ENCODE results near the gene SREK1. TPM values are rescaled to one million over a fixed set of nuclear protein-coding genes. Genes with fewer than 3 reads are reported as not detected.

SREK1 gene
- total RNA-seq, 1 experiment from 2014 or later, result 54.1 TPM

- no peak for DNase-seq (ENCODE audit: low read depth, low spot score)
- in situ Hi-C loops (cut with HindIII; ENCODE audit: low pct_unique_long_range_greater_than_20kb, low sequenced_read_pairs), result no loop called here
Observed at GRCh38 chr5:66151491-66151890, 7.4 kb downstream of the SREK1 start.

GRCh38 chr5:66157046-66157445 lies 12.9 kb downstream of the SREK1 start:
- in situ Hi-C loops (cut with HindIII; ENCODE audit: low pct_unique_long_range_greater_than_20kb, low sequenced_read_pairs), result no loop called here
- DNase-seq (ENCODE audit: low read depth, low spot score), result no peak

- no peak for DNase-seq (ENCODE audit: low read depth, low spot score)
- in situ Hi-C loops (cut with HindIII; ENCODE audit: low pct_unique_long_range_greater_than_20kb, low sequenced_read_pairs), result no loop called here
Observed at GRCh38 chr5:66161356-66161755, 17.3 kb downstream of the SREK1 start.

GRCh38 chr5:66164044-66164790 lies 20.1 kb downstream of the SREK1 start:
- DNase-seq (ENCODE audit: low read depth, low spot score), result no peak
- in situ Hi-C loops (cut with HindIII; ENCODE audit: low pct_unique_long_range_greater_than_20kb, low sequenced_read_pairs), result no loop called here

DNA sequence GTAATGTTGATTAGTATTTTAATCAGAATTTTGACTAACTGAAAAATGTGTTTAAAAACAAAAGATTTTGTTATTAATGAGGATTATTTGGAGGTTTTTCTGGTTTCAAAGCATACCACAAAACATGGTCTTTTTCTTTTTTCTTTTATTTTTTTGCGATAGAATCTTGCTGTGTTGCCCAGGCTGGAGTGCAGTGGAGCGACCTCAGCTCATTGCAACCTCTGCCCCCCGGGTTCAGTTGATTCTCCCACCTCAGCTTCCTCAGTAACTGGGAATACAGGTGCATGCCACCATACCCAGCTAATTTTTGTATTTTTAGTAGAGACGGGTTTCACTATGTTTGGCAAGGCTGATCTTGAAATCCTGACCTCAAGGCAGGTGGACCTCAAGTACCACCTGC lies 24.1 kb downstream of the SREK1 start:
- in situ Hi-C loops (cut with HindIII; ENCODE audit: low pct_unique_long_range_greater_than_20kb, low sequenced_read_pairs), result no loop called here

GRCh38 chr5:66169534-66169933 lies 25.4 kb downstream of the SREK1 start:
- in situ Hi-C loops (cut with HindIII; ENCODE audit: low pct_unique_long_range_greater_than_20kb, low sequenced_read_pairs), result no loop called here
- DNase-seq (ENCODE audit: low read depth, low spot score), result no peak

More for the DNA sequence above, 24.1 kb downstream of the SREK1 start:
- no peak for DNase-seq (ENCODE audit: low read depth, low spot score)

DNA sequence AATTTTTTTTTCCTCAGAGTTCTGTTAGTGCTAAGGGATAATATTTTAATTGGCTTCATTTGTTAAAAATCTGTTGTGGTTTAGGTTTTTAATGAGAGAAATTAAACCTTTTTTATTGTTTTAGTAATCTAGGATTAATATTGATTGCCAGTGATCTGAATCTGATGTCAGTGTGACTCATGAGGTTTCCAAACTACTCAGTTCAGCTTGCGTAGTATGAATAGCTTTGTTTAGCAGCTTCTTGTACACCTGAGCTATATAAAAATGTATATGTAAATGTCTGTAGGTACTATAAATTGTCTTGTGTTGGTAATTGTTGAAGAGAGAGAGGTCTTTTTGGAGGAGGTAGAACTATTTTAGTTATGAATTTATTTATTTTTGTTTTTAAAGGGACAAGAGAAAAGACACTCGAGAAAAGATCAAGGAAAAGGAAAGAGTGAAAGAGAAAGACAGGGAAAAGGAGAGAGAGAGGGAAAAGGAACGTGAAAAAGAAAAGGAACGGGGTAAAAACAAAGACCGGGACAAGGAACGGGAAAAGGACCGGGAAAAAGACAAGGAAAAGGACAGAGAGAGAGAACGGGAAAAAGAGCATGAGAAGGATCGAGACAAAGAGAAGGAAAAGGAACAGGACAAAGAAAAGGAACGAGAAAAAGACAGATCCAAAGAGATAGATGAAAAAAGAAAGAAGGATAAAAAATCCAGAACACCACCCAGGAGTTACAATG lies 26.3 kb downstream of the SREK1 start:
- in situ Hi-C loops (cut with HindIII; ENCODE audit: low pct_unique_long_range_greater_than_20kb, low sequenced_read_pairs), result no loop called here
- DNase-seq (ENCODE audit: low read depth, low spot score), result no peak

DNA sequence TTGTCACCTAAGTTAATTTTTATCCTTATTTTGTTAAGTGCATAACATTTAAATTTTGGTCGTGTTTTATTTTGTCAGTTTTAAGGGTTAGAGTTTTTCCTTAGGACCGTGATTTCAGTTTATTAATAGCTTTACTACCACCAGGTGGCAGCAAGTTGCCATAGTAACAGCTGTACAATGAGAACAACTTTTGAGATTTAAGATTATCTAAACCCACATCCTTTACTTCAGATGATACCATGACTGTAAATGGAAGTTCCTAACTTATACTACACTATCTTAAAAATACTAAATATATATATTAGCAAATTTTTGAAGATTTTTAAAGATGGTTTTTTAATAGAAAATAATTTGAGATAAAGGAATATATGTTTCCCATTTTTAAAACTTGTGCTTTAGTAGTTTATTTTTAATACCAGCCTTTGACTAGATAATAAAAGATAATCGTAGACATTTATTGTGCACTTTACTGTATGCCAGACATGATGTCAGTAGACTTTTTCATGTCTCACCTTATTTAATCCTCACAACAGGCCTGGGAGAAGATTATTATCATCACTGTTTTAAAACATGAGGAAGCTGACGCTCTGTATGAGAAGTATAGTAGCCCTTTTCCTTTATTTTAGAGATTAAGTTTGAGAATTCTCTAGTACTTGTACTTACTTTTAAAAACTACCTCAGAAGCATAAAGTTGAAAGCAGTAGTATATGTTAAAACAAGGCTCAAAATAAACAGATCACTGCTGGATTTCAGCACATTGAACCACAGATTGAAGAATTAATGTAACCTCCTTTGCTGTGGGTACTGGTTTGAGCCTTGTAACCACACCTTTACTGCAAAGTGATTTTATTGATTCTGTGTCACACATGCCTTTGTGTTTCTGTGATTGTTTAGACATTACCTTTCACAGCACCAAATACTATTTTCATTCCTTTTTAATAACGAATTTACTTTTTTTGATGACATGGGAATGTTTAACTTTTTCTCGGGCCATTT lies 27.5 kb downstream of the SREK1 start:
- in situ Hi-C loops (cut with HindIII; ENCODE audit: low pct_unique_long_range_greater_than_20kb, low sequenced_read_pairs), result no loop called here
- peak; percentile 63 for DNase-seq (ENCODE audit: low read depth, low spot score)

DNA sequence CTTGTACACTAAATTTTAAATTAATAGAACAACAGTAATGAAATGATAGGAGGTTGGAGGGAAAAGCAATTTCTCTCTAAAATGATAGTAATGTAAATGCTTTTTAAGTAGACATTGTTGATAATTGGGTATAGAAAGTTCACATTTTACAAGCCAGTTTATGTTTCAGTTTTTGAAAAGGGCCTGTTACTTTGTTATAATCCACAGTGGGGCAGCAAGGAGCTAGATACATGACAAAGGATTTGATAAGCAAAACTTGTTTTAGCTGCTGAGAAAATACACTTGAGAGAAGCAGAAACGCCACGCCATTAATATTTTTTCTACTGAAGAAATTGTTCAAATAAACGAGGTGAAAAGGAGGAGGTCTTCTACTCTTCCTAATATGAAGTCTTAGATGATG lies 30.2 kb downstream of the SREK1 start:
- in situ Hi-C loops (cut with HindIII; ENCODE audit: low pct_unique_long_range_greater_than_20kb, low sequenced_read_pairs), result no loop called here
- DNase-seq (ENCODE audit: low read depth, low spot score), result peak; percentile 61

- no peak for DNase-seq (ENCODE audit: low read depth, low spot score)
- in situ Hi-C loops (cut with HindIII; ENCODE audit: low pct_unique_long_range_greater_than_20kb, low sequenced_read_pairs), result no loop called here
Observed at GRCh38 chr5:66178799-66179198, 34.7 kb downstream of the SREK1 start.

DNA sequence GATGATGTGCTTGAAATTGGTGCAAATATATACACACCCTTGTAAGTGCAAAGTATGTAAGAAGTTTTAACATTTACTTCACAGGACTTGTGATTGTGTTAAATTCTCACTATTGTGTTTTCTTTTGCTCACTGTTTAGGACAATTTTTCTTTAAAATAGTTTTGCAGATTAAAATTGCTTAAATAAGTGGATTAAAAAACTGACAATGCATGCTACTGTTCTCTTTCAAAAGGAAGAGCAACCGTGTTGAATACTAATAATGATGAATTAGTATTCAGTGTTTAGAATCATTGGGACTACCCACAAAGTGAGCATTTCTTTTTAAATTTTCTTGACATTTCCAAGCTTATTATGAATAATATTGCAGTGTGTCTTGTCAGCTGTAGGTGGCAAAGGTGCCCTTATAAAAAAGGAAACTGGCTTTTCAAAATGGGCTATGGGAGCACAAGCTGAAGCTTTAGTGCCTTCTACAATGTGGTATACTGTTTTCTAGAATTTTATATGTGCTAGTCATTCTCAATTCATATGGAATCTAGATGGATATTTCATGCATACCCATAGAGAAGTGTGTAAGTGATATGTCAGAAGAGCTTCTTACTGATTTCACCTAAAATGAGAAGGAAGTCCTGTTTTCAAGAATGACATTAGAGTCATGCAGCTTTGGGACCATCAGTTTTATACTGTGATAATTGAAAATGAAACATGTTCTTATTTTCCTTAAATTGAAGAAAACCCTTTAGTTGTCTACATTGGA lies 35.4 kb downstream of the SREK1 start:
- no peak for DNase-seq (ENCODE audit: low read depth, low spot score)
- in situ Hi-C loops (cut with HindIII; ENCODE audit: low pct_unique_long_range_greater_than_20kb, low sequenced_read_pairs), result no loop called here

GRCh38 chr5:66180282-66181155 lies 36.4 kb downstream of the SREK1 start:
- in situ Hi-C loops (cut with HindIII; ENCODE audit: low pct_unique_long_range_greater_than_20kb, low sequenced_read_pairs), result no loop called here

DNA sequence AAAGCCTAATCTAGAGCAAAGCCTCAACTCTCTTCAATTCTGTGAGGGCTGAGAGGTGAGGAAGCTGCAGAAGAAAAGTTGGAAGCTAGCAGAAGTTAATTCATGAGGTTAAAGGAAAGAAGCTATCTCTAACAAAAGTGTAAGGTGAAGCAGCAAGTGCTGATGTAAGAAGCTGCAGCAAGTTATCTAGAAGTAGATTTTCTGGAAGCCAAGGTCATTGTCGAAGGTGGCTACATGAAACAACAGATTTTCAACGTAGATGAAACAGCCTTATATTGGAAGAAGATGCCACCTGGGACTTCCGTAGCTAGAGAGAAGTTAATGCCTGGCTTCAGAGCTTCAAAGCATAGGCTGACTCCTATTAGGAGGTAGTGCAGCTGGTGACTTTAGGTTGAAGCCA lies 42.0 kb downstream of the SREK1 start:
- no peak for DNase-seq (ENCODE audit: low read depth, low spot score)
- in situ Hi-C loops (cut with HindIII; ENCODE audit: low pct_unique_long_range_greater_than_20kb, low sequenced_read_pairs), result no loop called here

More at GRCh38 chr5:66180282-66181155, 36.4 kb downstream of the SREK1 start:
- no peak for DNase-seq (ENCODE audit: low read depth, low spot score)

- in situ Hi-C loops (cut with HindIII; ENCODE audit: low pct_unique_long_range_greater_than_20kb, low sequenced_read_pairs), result no loop called here
- no peak for DNase-seq (ENCODE audit: low read depth, low spot score)
Observed at GRCh38 chr5:66193419-66193818, 49.3 kb downstream of the SREK1 start.

GRCh38 chr5:66197764-66198405 lies 53.8 kb downstream of the SREK1 start:
- in situ Hi-C loops (cut with HindIII; ENCODE audit: low pct_unique_long_range_greater_than_20kb, low sequenced_read_pairs), result no loop called here
- no peak for DNase-seq (ENCODE audit: low read depth, low spot score)

DNA sequence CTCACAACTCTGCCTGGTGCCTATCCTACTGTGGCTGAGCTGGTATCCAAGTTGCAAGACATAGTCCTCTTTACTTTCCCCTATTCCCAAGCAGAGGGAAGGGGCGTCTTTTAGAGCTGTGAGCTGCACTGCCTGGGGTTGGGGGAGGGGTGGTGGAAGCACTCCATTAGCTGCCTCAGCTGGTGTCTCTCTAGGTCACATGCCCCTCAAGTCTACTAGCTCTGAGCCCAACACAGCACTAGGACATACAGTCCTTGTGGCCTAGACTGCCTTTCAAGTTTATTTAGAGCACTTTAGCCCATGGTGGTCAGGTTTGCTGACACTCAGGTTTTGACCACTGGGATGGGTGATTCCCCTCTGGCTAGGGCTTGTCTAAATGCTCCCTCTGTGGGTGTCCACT lies 54.7 kb downstream of the SREK1 start:
- in situ Hi-C loops (cut with HindIII; ENCODE audit: low pct_unique_long_range_greater_than_20kb, low sequenced_read_pairs), result no loop called here
- DNase-seq (ENCODE audit: low read depth, low spot score), result no peak
